B cell (primary cell): ENCODE data around the gene CRYGN. TPM values are rescaled to one million over a fixed set of nuclear protein-coding genes. Genes with fewer than 3 reads are reported as not detected.
A peak's percentile ranks its signal among the peaks of the same experiment; 100 is the strongest.

Experiments
- ATAC-seq: fragments of 200-7000 bp; cut with Tn5 transposase; one replicate; pipeline ENCODE4 v1.10.0; 2021; ENCODE audit warnings: low read depth, mild to moderate bottlenecking, moderate number of reproducible peaks, moderate library complexity
- CTCF ChIA-PET: fragments of 350-600 bp; sonication (Branson Sonifier 250); formaldehyde crosslinking; loops from one replicate; lab custom pipeline; 2021; ENCODE audit warnings: antibody characterized with exemption, inconsistent platforms; lab: Charles Lee
- POLR2A ChIA-PET: fragments of 350-600 bp; sonication (Branson Sonifier 250); formaldehyde crosslinking; loops from one replicate; lab custom pipeline; 2021; ENCODE audit warnings: antibody characterized with exemption; lab: Charles Lee
- DNase-seq: peaks from one replicate; pipeline ENCODE4 v3.0.0; 2013
- H2AFZ ChIP-seq: 2 replicates; pipeline ENCODE4 v1.6.1; 2012; ENCODE audit warnings: mild to moderate bottlenecking, low read depth, low read length; ENCODE audit not compliant: insufficient read depth, poor library complexity, severe bottlenecking
- H3K27ac ChIP-seq, 2 donors: 1 replicate in 1 of 2; 2 replicates in 1 of 2; pipeline ENCODE4 v1.5.1; 2012 to 2013; ENCODE audit warnings: low read length in 2 of 2, mild to moderate bottlenecking in 2 of 2, moderate library complexity in 1 of 2
- H3K27me3 ChIP-seq, 4 experiments: fragments of 200-600 bp in 1 of 4; sonication (generic) in 1 of 4; replicated peaks in 1 of 4; 1 replicate in 2 of 4; 2 replicates in 2 of 4; pipeline versions ENCODE4 v1.6.1 to v1.7.0; 2013 to 2016; ENCODE audit warnings: low read length in 3 of 4, mild to moderate bottlenecking in 2 of 4, mixed read lengths in 1 of 4, moderate library complexity in 1 of 4; ENCODE audit not compliant: insufficient read depth in 4 of 4, control insufficient read depth in 3 of 4; ENCODE audit errors: control extremely low read depth in 1 of 4
- H3K36me3 ChIP-seq, 2 experiments: replicated peaks in 1 of 2; 1 replicate in 1 of 2; 2 replicates in 1 of 2; pipeline versions ENCODE4 v1.6.1 to v1.7.1; 2013; ENCODE audit warnings: low read length in 1 of 2; ENCODE audit not compliant: insufficient read depth in 2 of 2, control insufficient read depth in 1 of 2; ENCODE audit errors: control extremely low read depth in 1 of 2, extremely low read depth in 1 of 2
- H3K4me1 ChIP-seq, 2 donors: fragments of 200-600 bp in 1 of 2; sonication (generic) in 1 of 2; 1 replicate in 1 of 2; 2 replicates in 1 of 2; pipeline versions ENCODE4 v1.5.1 to v1.6.1; 2013 to 2017; ENCODE audit warnings: low read length in 2 of 2; ENCODE audit not compliant: control insufficient read depth in 2 of 2, insufficient read depth in 2 of 2
- H3K4me2 ChIP-seq: replicated peaks from 2 replicates; pipeline ENCODE3; 2012; ENCODE audit warnings: mild to moderate bottlenecking, low read depth, low read length; ENCODE audit not compliant: poor library complexity, severe bottlenecking
- H3K4me3 ChIP-seq, 5 experiments: fragments of 200-600 bp in 1 of 5; sonication (generic) in 1 of 5; 1 replicate in 3 of 5; 2 replicates in 2 of 5; pipeline versions ENCODE4 v1.5.1 to v1.7.0; 2011 to 2016; ENCODE audit warnings: low read length in 4 of 5, mild to moderate bottlenecking in 4 of 5, low read depth in 2 of 5, control low read depth in 1 of 5, moderate library complexity in 1 of 5; ENCODE audit not compliant: insufficient read depth in 1 of 5; ENCODE audit errors: control extremely low read depth in 1 of 5, extremely low read depth in 1 of 5
- H3K79me2 ChIP-seq: fragments of 200-600 bp; sonication (generic); one replicate; pipeline ENCODE4 v1.6.0; 2016; ENCODE audit warnings: low read length; ENCODE audit not compliant: control insufficient read depth, insufficient read depth
- H3K9ac ChIP-seq: fragments of 200-600 bp; sonication (generic); 2 replicates; pipeline ENCODE4 v1.6.1; 2017; ENCODE audit warnings: mild to moderate bottlenecking, low read length, moderate library complexity
- H3K9me3 ChIP-seq, 3 donors: one replicate each; pipeline versions ENCODE4 v1.6.1 to v1.7.1; 2013; ENCODE audit warnings: low read length in 2 of 3; ENCODE audit not compliant: control insufficient read depth in 2 of 3, insufficient read depth in 1 of 3; ENCODE audit errors: control extremely low read depth in 1 of 3
- H4K20me1 ChIP-seq: 2 replicates; pipeline ENCODE4 v1.6.0; 2012; ENCODE audit warnings: mild to moderate bottlenecking, low read length; ENCODE audit not compliant: insufficient read depth, control insufficient read depth, poor library complexity, severe bottlenecking
- H3K27ac Mint-ChIP-seq: one replicate; pipeline ENCODE4 v1.8.0; 2021; ENCODE audit warnings: mixed read lengths
- H3K27me3 Mint-ChIP-seq: one replicate; pipeline ENCODE4 v1.8.0; 2021; ENCODE audit warnings: mixed read lengths
- H3K4me1 Mint-ChIP-seq: one replicate; pipeline ENCODE4 v1.8.0; 2021; ENCODE audit warnings: mixed read lengths
- H3K4me3 Mint-ChIP-seq: one replicate; pipeline ENCODE4 v1.8.0; 2021; ENCODE audit warnings: mixed read lengths
- H3K9me3 Mint-ChIP-seq: one replicate; pipeline ENCODE4 v1.8.0; 2022; ENCODE audit warnings: mixed read lengths; ENCODE audit not compliant: insufficient read depth
- CTCF ChIP-seq: fragments of 200-600 bp; IDR thresholded peaks from one replicate; pipeline ENCODE4 v1.8.0; 2022; ENCODE audit warnings: antibody characterized with exemption, mild to moderate bottlenecking
- EZH2 ChIP-seq: IDR thresholded peaks from 2 replicates; pipeline ENCODE4 v1.6.1; 2012; ENCODE audit warnings: borderline replicate concordance, low read depth, mild to moderate bottlenecking, moderate library complexity, low read length; ENCODE audit not compliant: insufficient read depth, poor library complexity, severe bottlenecking
- WGBS: methylation state at CpG from one replicate; pipeline ENCODE4 v1.1.5; 2013; ENCODE audit warnings: missing lambda C conversion rate; ENCODE audit not compliant: insufficient coverage; 5-methylcytosine and 5-hydroxymethylcytosine counted together
- intact Hi-C: fragments of 100-400 bp; cut with micrococcal nuclease; formaldehyde crosslinking; loops from one replicate; pipeline ENCODE4 v1.10.0; 2022
- polyA plus RNA-seq: library from polyadenylated mRNA; depleted of rRNA; stranded (reverse); fragments of >200 nt; gene quantifications from 2 replicates; pipeline ENCODE4 v1.2.3, GENCODE V29; 2012
- total RNA-seq, 2 donors: library from RNA; stranded (reverse); fragments of 120-200 nt in 1 of 2; gene quantifications; 1 replicate in 1 of 2; 2 replicates in 1 of 2; pipeline versions ENCODE4 v1.2.3 to v1.2.4, GENCODE V29; 2013 to 2022

Gene CRYGN
- total and polyA plus RNA-seq, 2 donors (not counting 1 experiment from before 2014, with no cell fraction given) = not detected

- Mint-ChIP-seq H3K4me1 (peaks cover 30% of the 10 kb centered on the region), H3K4me3 (peak overlapping the region; percentile 64), H3K27ac (peak overlapping the region; percentile 91), H3K27me3 (no peaks in the 10 kb centered on the region), H3K9me3 (no peaks in the 10 kb centered on the region)
- no peaks in the 10 kb centered on the region for H3K79me2 ChIP-seq
- H2AFZ ChIP-seq = no peak overlapping the region
- ATAC-seq (peak; percentile 94), DNase-seq (peak; percentile 90)
- peak overlapping the region; percentile 37 for H3K4me2 ChIP-seq
- peak overlapping the region; percentile 19 for H3K9ac ChIP-seq
- peaks cover 13 to 16% of the 10 kb centered on the region in 2 donors for H3K4me1 ChIP-seq
- WGBS = 11% methylated on average over 14 of the region's 14 CpGs
- POLR2A ChIA-PET = interaction anchor here (0.8 kb wide), 1 partner anchor 20 kb away, joined by 3 read pairs; no protein-coding TSS in a partner anchor
- no peaks in the 10 kb centered on the region for H3K36me3 ChIP-seq
- TF ChIP-seq EZH2 (no peak), CTCF (no peak)
- H3K4me3 ChIP-seq = no peak overlapping the region
- peaks cover 0 to 14% (median 0%) of the 10 kb centered on the region in 3 donors for H3K9me3 ChIP-seq
- CTCF ChIA-PET = interaction anchor here (0.6 to 2.2 kb wide), 5 partner anchors 11 to 48 kb away, joined by 3 to 12 read pairs (median 5); no protein-coding TSS in a partner anchor
- H4K20me1 ChIP-seq = no peaks in the 10 kb centered on the region
- peak overlapping the region in 1 of 2 donors; percentile 35 for H3K27ac ChIP-seq
- intact Hi-C loops = loop anchor here (1.0 to 2.0 kb wide), 4 partner anchors 9 to 48 kb away; no protein-coding TSS in a partner anchor
- peaks cover 0 to 5% (median 1%) of the 10 kb centered on the region in 4 experiments for H3K27me3 ChIP-seq
These were observed 39.2 kb downstream of the CRYGN start for GRCh38 chr7:151400626-151401315.

- Histone ChIP-seq H2AFZ (no peak overlapping the region), H3K79me2 (no peaks in the 10 kb centered on the region), H4K20me1 (no peaks in the 10 kb centered on the region), H3K4me3 (no peak overlapping the region), H3K36me3 (no peaks in the 10 kb centered on the region), H3K27me3 (peaks cover 0 to 5% (median 0%) of the 10 kb centered on the region in 4 experiments), H3K4me1 (peaks cover 13 to 16% of the 10 kb centered on the region in 2 donors), H3K9me3 (peaks cover 0 to 14% (median 0%) of the 10 kb centered on the region in 3 donors), H3K9ac (no peak overlapping the region), H3K4me2 (no peak overlapping the region), H3K27ac (no peak overlapping the region)
- ChIA-PET CTCF (interaction anchor here (1.2 to 2.2 kb wide), 4 partner anchors 12 to 49 kb away, joined by 3 to 12 read pairs (median 8); no protein-coding TSS in a partner anchor), POLR2A (no interaction called here)
- TF ChIP-seq EZH2 (no peak), CTCF (no peak)
- H3K4me3 Mint-ChIP-seq = no peak overlapping the region
- intact Hi-C loops = loop anchor here (1.0 to 2.0 kb wide), 4 partner anchors 9 to 48 kb away; no protein-coding TSS in a partner anchor
- 95% methylated on average over 12 of the region's 14 CpGs for WGBS
- H3K9me3 Mint-ChIP-seq = no peaks in the 10 kb centered on the region
- peak overlapping the region; percentile 91 for H3K27ac Mint-ChIP-seq
- no peaks in the 10 kb centered on the region for H3K27me3 Mint-ChIP-seq
- peaks cover 30% of the 10 kb centered on the region for H3K4me1 Mint-ChIP-seq
- ATAC-seq = no peak
- peak; percentile 19 for DNase-seq
These were observed 40.0 kb downstream of the CRYGN start for GRCh38 chr7:151399906-151400305.
